HG03039 (cell line): ENCODE results near the gene TRIM36.

Experiments
- ATAC-seq: cut with Tn5 transposase; IDR thresholded peaks from one replicate; pipeline ENCODE4 v1.9.1; 2021; ENCODE audit warnings: mild to moderate bottlenecking, moderate library complexity; ENCODE audit not compliant: unreplicated experiment

TRIM36 gene

GRCh38 chr5:115084246-115084793 is 85.4 kb downstream of the TRIM36 start:
- no peak for ATAC-seq

DNA sequence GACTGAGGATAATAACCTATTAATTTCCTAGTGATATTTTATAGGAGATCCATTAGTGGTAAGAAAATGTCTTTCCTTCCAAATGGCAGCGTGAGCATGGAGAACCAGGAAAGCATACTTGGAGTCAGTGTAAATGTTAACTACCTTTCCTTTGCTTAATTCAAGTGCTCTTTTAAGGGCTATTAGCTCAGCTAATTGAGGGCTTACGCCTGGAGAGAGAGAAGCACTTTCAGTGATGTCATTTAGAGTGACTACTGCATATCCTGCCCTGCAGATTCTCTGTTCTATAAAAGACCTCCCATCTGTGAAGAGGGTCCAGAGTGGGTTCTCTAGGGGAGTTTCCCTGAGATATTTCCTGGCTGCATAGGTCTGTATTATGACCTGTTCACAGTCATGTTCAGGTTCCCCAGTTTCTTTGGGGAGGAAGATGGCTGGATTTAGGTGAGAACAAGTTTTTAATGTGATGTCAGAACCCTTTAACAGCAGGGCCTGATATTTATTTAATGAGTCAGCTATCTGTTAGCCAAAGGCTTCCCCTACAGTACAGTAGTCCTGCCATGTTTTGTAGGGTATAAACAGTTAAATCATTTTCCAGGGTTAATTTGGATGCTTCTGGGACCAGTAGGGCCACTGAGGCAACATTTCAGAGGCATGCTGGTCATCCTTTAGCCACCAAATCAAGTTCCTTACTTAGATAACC is 89.6 kb downstream of the TRIM36 start:
- ATAC-seq: no peak
